ENCODE results near the gene GIT1. TPM values are rescaled to one million over a fixed set of nuclear protein-coding genes. Genes with fewer than 3 reads are reported as not detected.

Gene GIT1
- polyA plus RNA-seq, 2 donors, result 22.6 to 30.2 TPM

GRCh38 chr17:29595107-29595942 is 5.9 kb upstream of the GIT1 start:
- Histone ChIP-seq H3K9me3 (ENCODE audit: control insufficient read depth in 2 of 2, insufficient read depth in 1 of 2, low read depth in 1 of 2, low read length in 1 of 2) (no peaks in the 10 kb centered on the region), H3K4me1 (ENCODE audit: control insufficient read depth in 2 of 2, insufficient read depth in 2 of 2, low read length in 1 of 2) (peaks cover 11 to 17% of the 10 kb centered on the region in 2 donors)
- WGBS, 2 donors, result 79 to 86% methylated on average over 7 of the region's 7 CpGs

GRCh38 chr17:29594519-29595090 is 5.2 kb upstream of the GIT1 start:
- Histone ChIP-seq H3K4me3 (ENCODE audit: low read depth in 1 of 2, low read length in 2 of 2) (no peak overlapping the region), H3K27ac (ENCODE audit: low read depth in 2 of 2, low read length in 1 of 2) (no peak overlapping the region), H3K36me3 (ENCODE audit: control insufficient read depth in 2 of 2, insufficient read depth in 2 of 2, low read length in 1 of 2) (no peaks in the 10 kb centered on the region), H3K4me1 (ENCODE audit: control insufficient read depth in 2 of 2, insufficient read depth in 2 of 2, low read length in 1 of 2) (peaks cover 14 to 23% of the 10 kb centered on the region in 2 donors), H3K9me3 (ENCODE audit: control insufficient read depth in 2 of 2, insufficient read depth in 1 of 2, low read depth in 1 of 2, low read length in 1 of 2) (no peaks in the 10 kb centered on the region), H3K27me3 (ENCODE audit: control insufficient read depth in 1 of 2, insufficient read depth in 2 of 2, low read length in 2 of 2) (no peaks in the 10 kb centered on the region)
- WGBS, 2 donors, result 89 to 92% methylated on average over 10 to 11 of the region's 11 CpGs

More at GRCh38 chr17:29595107-29595942, 5.9 kb upstream of the GIT1 start:
- Histone ChIP-seq H3K4me3 (ENCODE audit: low read depth in 1 of 2, low read length in 2 of 2) (no peak overlapping the region), H3K36me3 (ENCODE audit: control insufficient read depth in 2 of 2, insufficient read depth in 2 of 2, low read length in 1 of 2) (no peaks in the 10 kb centered on the region), H3K27ac (ENCODE audit: low read depth in 2 of 2, low read length in 1 of 2) (no peak overlapping the region), H3K27me3 (ENCODE audit: control insufficient read depth in 1 of 2, insufficient read depth in 2 of 2, low read length in 2 of 2) (no peaks in the 10 kb centered on the region)

DNA sequence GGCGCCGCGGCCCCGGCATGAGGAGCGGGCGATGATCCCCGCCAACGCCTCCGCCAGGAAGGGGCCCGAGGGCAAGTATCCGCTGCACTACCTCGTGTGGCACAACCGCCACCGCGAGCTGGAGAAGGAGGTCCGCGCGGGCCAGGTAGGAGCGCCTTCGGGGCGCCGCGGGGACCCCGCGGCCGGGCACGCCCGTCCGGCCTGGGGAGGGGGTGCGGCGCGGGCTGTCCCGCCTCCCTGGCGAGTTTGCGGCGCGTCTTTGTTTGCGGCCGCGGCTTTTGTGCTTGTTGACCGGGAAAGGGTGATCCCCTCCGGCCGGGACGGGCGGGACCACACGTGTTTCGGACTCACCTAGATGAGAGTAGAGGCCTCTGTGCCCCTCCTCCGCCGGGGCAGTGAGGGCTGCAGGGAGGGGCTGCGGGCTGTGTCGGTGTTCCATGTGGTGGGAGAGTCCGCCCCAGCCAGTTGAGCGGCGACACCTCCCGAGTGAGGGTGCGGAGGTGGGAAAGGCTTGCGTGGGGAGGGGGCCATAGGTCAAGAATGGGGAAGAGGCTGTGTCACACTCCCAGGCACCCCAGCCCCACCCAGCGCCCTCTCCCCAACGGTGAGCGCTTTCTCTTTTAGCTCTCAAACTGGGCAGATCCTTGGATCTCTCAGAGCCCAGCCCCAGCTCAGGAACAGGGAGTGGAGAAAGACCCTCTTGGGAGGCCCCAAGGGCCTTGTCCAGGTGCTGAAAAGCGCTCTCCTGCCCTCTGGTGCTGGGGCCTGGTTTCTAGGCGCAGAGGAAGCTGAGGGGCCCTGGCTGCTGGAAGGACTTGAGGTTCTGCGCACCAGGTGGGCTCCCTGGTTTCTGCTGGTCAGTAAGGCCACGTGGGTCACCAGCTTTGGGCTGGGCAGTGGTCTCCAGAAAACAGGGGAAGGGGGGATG is 4.4 kb upstream of the GIT1 start:
- WGBS, 2 donors, result 6 to 8% methylated on average over 48 to 64 of the region's 64 CpGs
- H3K4me3 ChIP-seq (ENCODE audit: low read depth in 1 of 2, low read length in 2 of 2), result peak overlapping the region; percentile 56 to 70
- no peak overlapping the region for H3K27ac ChIP-seq (ENCODE audit: low read depth in 2 of 2, low read length in 1 of 2)
- H3K27me3 ChIP-seq (ENCODE audit: control insufficient read depth in 1 of 2, insufficient read depth in 2 of 2, low read length in 2 of 2), result no peaks in the 10 kb centered on the region
- no peaks in the 10 kb centered on the region for H3K36me3 ChIP-seq (ENCODE audit: control insufficient read depth in 2 of 2, insufficient read depth in 2 of 2, low read length in 1 of 2)
- no peaks in the 10 kb centered on the region for H3K9me3 ChIP-seq (ENCODE audit: control insufficient read depth in 2 of 2, insufficient read depth in 1 of 2, low read depth in 1 of 2, low read length in 1 of 2)
- H3K4me1 ChIP-seq (ENCODE audit: control insufficient read depth in 2 of 2, insufficient read depth in 2 of 2, low read length in 1 of 2), result peaks cover 14 to 23% of the 10 kb centered on the region in 2 donors

DNA sequence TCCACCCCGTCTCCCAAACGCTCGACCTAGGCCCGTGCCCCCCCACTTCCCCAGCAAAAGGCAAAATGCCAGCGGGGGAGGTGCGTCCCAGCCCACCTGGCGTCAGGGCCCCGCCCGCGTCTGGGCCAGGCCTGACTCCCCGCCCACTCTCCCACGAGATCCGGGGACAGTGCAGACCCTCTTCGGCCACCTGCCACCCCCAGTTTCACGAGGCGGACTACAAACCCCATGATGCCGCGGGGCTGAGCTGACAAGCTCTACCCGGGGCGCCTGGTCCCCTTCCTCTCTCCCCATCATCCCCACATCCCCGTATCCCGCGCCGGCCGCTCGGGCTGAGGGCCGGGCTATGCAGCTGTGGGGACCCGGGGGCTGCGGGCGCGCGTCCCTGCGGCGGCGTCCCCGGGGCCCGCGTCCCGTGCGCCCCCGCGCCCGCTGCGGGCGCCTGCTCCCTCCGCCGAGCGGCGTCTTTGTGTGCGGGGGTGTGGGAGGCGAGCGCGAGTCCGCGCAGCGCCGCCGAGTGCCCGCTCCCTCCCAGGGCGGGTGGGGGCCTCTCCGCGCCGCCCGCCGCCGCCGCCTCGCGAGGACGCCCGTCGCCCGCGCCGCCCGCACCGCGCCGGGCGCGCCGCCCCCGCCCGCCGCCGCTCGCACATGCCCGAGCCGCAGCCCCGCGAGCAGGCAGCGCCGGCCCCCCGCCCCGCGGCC is 3.6 kb upstream of the GIT1 start, which contains the start of gene ANKRD13B:
TSS of gene ANKRD13B (plus strand) at position 283 of the 702 bp plus-strand sequence. CDS start 490 bp downstream, outside the sequence.
- peak within 1 kb of the TSS; percentile 67 to 92 for H3K27ac ChIP-seq (ENCODE audit: low read depth in 2 of 2, low read length in 1 of 2)
- no peaks in the 10 kb centered on the region for H3K36me3 ChIP-seq (ENCODE audit: control insufficient read depth in 2 of 2, insufficient read depth in 2 of 2, low read length in 1 of 2)
- H3K4me1 ChIP-seq (ENCODE audit: control insufficient read depth in 2 of 2, insufficient read depth in 2 of 2, low read length in 1 of 2), result peaks cover 19 to 30% of the 10 kb centered on the region in 2 donors
- no peaks in the 10 kb centered on the region for H3K9me3 ChIP-seq (ENCODE audit: control insufficient read depth in 2 of 2, insufficient read depth in 1 of 2, low read depth in 1 of 2, low read length in 1 of 2)
- 0 to 1% methylated on average over 53 to 96 of the region's 96 CpGs for WGBS, 2 donors
- H3K27me3 ChIP-seq (ENCODE audit: control insufficient read depth in 1 of 2, insufficient read depth in 2 of 2, low read length in 2 of 2), result no peaks in the 10 kb centered on the region
- H3K4me3 ChIP-seq (ENCODE audit: low read depth in 1 of 2, low read length in 2 of 2), result peak within 1 kb of the TSS; percentile 64 to 70

- Histone ChIP-seq H3K27me3 (ENCODE audit: control insufficient read depth in 1 of 2, insufficient read depth in 2 of 2, low read length in 2 of 2) (no peaks in the 10 kb centered on the region), H3K9me3 (ENCODE audit: control insufficient read depth in 2 of 2, insufficient read depth in 1 of 2, low read depth in 1 of 2, low read length in 1 of 2) (no peaks in the 10 kb centered on the region), H3K4me3 (ENCODE audit: low read depth in 1 of 2, low read length in 2 of 2) (peak overlapping the region in 1 of 2 donors; percentile 1), H3K27ac (ENCODE audit: low read depth in 2 of 2, low read length in 1 of 2) (peak overlapping the region; percentile 90 to 92), H3K36me3 (ENCODE audit: control insufficient read depth in 2 of 2, insufficient read depth in 2 of 2, low read length in 1 of 2) (no peaks in the 10 kb centered on the region), H3K4me1 (ENCODE audit: control insufficient read depth in 2 of 2, insufficient read depth in 2 of 2, low read length in 1 of 2) (peaks cover 20 to 40% of the 10 kb centered on the region in 2 donors)
- 8 to 14% methylated on average over 25 of the region's 25 CpGs for WGBS, 2 donors
These were observed 2.5 kb upstream of the GIT1 start for GRCh38 chr17:29591737-29592608.

GRCh38 chr17:29591146-29591736 is 1.8 kb upstream of the GIT1 start:
- Histone ChIP-seq H3K27ac (ENCODE audit: low read depth in 2 of 2, low read length in 1 of 2) (peak overlapping the region; percentile 90 to 92), H3K36me3 (ENCODE audit: control insufficient read depth in 2 of 2, insufficient read depth in 2 of 2, low read length in 1 of 2) (no peaks in the 10 kb centered on the region), H3K9me3 (ENCODE audit: control insufficient read depth in 2 of 2, insufficient read depth in 1 of 2, low read depth in 1 of 2, low read length in 1 of 2) (no peaks in the 10 kb centered on the region), H3K4me3 (ENCODE audit: low read depth in 1 of 2, low read length in 2 of 2) (peak overlapping the region in 1 of 2 donors; percentile 1), H3K4me1 (ENCODE audit: control insufficient read depth in 2 of 2, insufficient read depth in 2 of 2, low read length in 1 of 2) (peaks cover 20 to 46% of the 10 kb centered on the region in 2 donors), H3K27me3 (ENCODE audit: control insufficient read depth in 1 of 2, insufficient read depth in 2 of 2, low read length in 2 of 2) (no peaks in the 10 kb centered on the region)
- WGBS, 2 donors, result 2 to 13% methylated on average over 29 to 31 of the region's 31 CpGs

- Histone ChIP-seq H3K4me1 (ENCODE audit: control insufficient read depth in 2 of 2, insufficient read depth in 2 of 2, low read length in 1 of 2) (peaks cover 20 to 46% of the 10 kb centered on the region in 2 donors), H3K4me3 (ENCODE audit: low read depth in 1 of 2, low read length in 2 of 2) (peak overlapping the region; percentile 3 to 78), H3K9me3 (ENCODE audit: control insufficient read depth in 2 of 2, insufficient read depth in 1 of 2, low read depth in 1 of 2, low read length in 1 of 2) (no peaks in the 10 kb centered on the region), H3K27me3 (ENCODE audit: control insufficient read depth in 1 of 2, insufficient read depth in 2 of 2, low read length in 2 of 2) (no peaks in the 10 kb centered on the region), H3K27ac (ENCODE audit: low read depth in 2 of 2, low read length in 1 of 2) (peak overlapping the region; percentile 90 to 92), H3K36me3 (ENCODE audit: control insufficient read depth in 2 of 2, insufficient read depth in 2 of 2, low read length in 1 of 2) (no peaks in the 10 kb centered on the region)
- WGBS, 2 donors, result 16 to 31% methylated on average over 30 of the region's 30 CpGs
These were observed 1.1 kb upstream of the GIT1 start for GRCh38 chr17:29590411-29591145.
